Endothelial cell of umbilical vein (primary cell): ENCODE measurements around the gene PKD2.

ENCODE experiments used
- EZH2 ChIP-seq: IDR thresholded peaks from 2 replicates; pipeline ENCODE4 v1.6.1; 2012; ENCODE audit warnings: borderline replicate concordance, low read depth, mild to moderate bottlenecking, moderate library complexity, low read length, inconsistent platforms; ENCODE audit not compliant: severe bottlenecking
- FOS ChIP-seq: IDR thresholded peaks from 2 replicates; pipeline ENCODE4 v1.6.1; 2011; ENCODE audit warnings: mild to moderate bottlenecking, low read length, moderate library complexity, borderline replicate concordance; ENCODE audit not compliant: insufficient read depth
- JUN ChIP-seq: IDR thresholded peaks from 2 replicates; pipeline ENCODE4 v1.6.1; 2011; ENCODE audit warnings: borderline replicate concordance, low read depth; ENCODE audit not compliant: insufficient read length, insufficient read depth
- MYC ChIP-seq: IDR thresholded peaks from one replicate; pipeline ENCODE4 v1.6.1; 2011; ENCODE audit warnings: mild to moderate bottlenecking, low read depth, low read length
- POLR2A ChIP-seq: IDR thresholded peaks from 2 replicates; pipeline ENCODE4 v1.6.1; 2012; ENCODE audit warnings: low read depth, mild to moderate bottlenecking, control low read depth, low read length
- POLR2AphosphoS5 ChIP-seq: IDR thresholded peaks from 2 replicates; pipeline ENCODE4 v1.6.1; 2012; ENCODE audit warnings: low read depth, mild to moderate bottlenecking, control low read depth, low read length, moderate library complexity; ENCODE audit not compliant: insufficient read depth
- TF ChIP-seq, protein P1 (sequence below): IDR thresholded peaks from 2 replicates; pipeline ENCODE4 v1.6.1; 2011; ENCODE audit not compliant: insufficient read depth, insufficient read length
- TF ChIP-seq, protein P2 (sequence below), 2 donors: IDR thresholded peaks; 1 replicate in 1 of 2; 2 replicates in 1 of 2; pipeline ENCODE4 v1.5.1; 2011; ENCODE audit warnings: low read length in 2 of 2, mild to moderate bottlenecking in 2 of 2, moderate library complexity in 2 of 2, control low read depth in 1 of 2, inconsistent platforms in 1 of 2, low read depth in 1 of 2; ENCODE audit not compliant: insufficient read depth in 1 of 2; ENCODE audit errors: extremely low read depth in 1 of 2

DNA sequence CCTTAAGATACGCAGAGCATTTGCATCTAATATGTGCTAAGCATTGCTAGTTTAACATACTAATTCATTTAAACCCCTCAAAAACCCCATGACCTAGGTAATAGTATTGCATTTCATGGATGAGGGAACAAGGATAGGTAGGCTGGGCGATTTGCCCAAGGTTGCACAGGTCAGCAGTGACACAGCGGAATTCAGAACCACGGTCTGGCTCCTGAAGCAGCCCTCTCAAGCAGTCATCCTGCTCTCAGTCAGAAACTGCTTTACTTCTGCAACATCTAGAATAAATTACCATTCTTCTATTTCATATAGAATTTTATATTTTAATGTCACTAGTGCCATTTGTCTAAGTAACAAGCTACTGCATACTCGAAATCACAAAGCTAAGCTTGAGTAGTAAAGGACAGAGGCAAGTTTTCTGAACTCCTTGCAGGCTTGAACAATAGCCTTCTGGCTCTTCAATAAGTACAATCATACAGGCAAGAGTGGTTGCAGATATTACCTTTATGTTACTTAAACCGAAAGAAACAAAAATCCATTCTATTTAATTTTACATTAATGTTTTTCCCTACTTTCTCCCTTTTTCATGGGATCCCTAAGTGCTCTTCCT, 32.5 kb upstream of the PKD2 start:
- TF ChIP-seq, protein P1, sequence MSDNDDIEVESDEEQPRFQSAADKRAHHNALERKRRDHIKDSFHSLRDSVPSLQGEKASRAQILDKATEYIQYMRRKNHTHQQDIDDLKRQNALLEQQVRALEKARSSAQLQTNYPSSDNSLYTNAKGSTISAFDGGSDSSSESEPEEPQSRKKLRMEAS, result no peak
- TF ChIP-seq, protein P2, sequence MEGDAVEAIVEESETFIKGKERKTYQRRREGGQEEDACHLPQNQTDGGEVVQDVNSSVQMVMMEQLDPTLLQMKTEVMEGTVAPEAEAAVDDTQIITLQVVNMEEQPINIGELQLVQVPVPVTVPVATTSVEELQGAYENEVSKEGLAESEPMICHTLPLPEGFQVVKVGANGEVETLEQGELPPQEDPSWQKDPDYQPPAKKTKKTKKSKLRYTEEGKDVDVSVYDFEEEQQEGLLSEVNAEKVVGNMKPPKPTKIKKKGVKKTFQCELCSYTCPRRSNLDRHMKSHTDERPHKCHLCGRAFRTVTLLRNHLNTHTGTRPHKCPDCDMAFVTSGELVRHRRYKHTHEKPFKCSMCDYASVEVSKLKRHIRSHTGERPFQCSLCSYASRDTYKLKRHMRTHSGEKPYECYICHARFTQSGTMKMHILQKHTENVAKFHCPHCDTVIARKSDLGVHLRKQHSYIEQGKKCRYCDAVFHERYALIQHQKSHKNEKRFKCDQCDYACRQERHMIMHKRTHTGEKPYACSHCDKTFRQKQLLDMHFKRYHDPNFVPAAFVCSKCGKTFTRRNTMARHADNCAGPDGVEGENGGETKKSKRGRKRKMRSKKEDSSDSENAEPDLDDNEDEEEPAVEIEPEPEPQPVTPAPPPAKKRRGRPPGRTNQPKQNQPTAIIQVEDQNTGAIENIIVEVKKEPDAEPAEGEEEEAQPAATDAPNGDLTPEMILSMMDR (IDR thresholded peaks at IDR 0.05; ENCODE audit: extremely low read depth in 1 of 2, insufficient read depth in 1 of 2, low read depth in 1 of 2, low read length in 2 of 2), result no peak
- no peak for TF ChIP-seq EZH2
- TF ChIP-seq POLR2AphosphoS5, result no peak
- no peak for TF ChIP-seq POLR2A
- TF ChIP-seq MYC, result no peak
- no peak for TF ChIP-seq JUN
- TF ChIP-seq FOS, result no peak
